Calu3 (cell line): ENCODE data around the gene ITM2C. TPM values are rescaled to one million over a fixed set of nuclear protein-coding genes. Genes with fewer than 3 reads are reported as not detected.

ENCODE experiments used
- BruUV-seq: library from RNA; stranded (reverse); fragments of 400-500 nt; replicated peaks from 2 replicates; lab custom pipeline; 2021; lab: Mats Ljungman, UMichigan
- CTCF ChIA-PET: fragments of 300-600 bp; sonication (Branson Sonifier 250); formaldehyde crosslinking; loops from one replicate; lab custom pipeline; 2022; ENCODE audit warnings: antibody characterized with exemption; lab: Charles Lee
- DNase-seq: peaks from one replicate; pipeline ENCODE4 v3.0.0; 2022
- H3K27ac Mint-ChIP-seq: one replicate; pipeline ENCODE4 v1.8.0; 2022; ENCODE audit warnings: mixed read lengths; ENCODE audit not compliant: unreplicated experiment
- H3K27me3 Mint-ChIP-seq: one replicate; pipeline ENCODE4 v1.8.0; 2022; ENCODE audit warnings: mixed read lengths; ENCODE audit not compliant: unreplicated experiment
- H3K36me3 Mint-ChIP-seq: one replicate; pipeline ENCODE4 v1.8.0; 2022; ENCODE audit warnings: mild to moderate bottlenecking, moderate library complexity, mixed read lengths; ENCODE audit not compliant: insufficient read depth, unreplicated experiment
- H3K4me1 Mint-ChIP-seq: one replicate; pipeline ENCODE4 v1.8.0; 2022; ENCODE audit warnings: mild to moderate bottlenecking, low read depth, mixed read lengths; ENCODE audit not compliant: unreplicated experiment
- H3K4me3 Mint-ChIP-seq: one replicate; pipeline ENCODE4 v1.8.0; 2022; ENCODE audit warnings: mild to moderate bottlenecking, low read depth, moderate library complexity, mixed read lengths; ENCODE audit not compliant: unreplicated experiment
- H3K9me3 Mint-ChIP-seq: one replicate; pipeline ENCODE4 v1.8.0; 2022; ENCODE audit warnings: low read depth, mixed read lengths; ENCODE audit not compliant: unreplicated experiment
- intact Hi-C: fragments of 100-400 bp; cut with micrococcal nuclease; formaldehyde crosslinking; loops from one replicate; pipeline ENCODE4 v1.10.0; 2022; ENCODE audit not compliant: unreplicated experiment
- total RNA-seq: library from RNA; stranded (reverse); gene quantifications from 2 replicates; pipeline ENCODE4 v1.2.3, GENCODE V29; 2022
- TF ChIP-seq, protein P1 (sequence below): fragments of 200-600 bp; IDR thresholded peaks from one replicate; pipeline ENCODE4 v1.8.0; 2022; ENCODE audit warnings: antibody characterized with exemption; ENCODE audit not compliant: unreplicated experiment

Gene ITM2C
- total RNA-seq, 1 experiment from 2014 or later, result 57.1 TPM

DNA sequence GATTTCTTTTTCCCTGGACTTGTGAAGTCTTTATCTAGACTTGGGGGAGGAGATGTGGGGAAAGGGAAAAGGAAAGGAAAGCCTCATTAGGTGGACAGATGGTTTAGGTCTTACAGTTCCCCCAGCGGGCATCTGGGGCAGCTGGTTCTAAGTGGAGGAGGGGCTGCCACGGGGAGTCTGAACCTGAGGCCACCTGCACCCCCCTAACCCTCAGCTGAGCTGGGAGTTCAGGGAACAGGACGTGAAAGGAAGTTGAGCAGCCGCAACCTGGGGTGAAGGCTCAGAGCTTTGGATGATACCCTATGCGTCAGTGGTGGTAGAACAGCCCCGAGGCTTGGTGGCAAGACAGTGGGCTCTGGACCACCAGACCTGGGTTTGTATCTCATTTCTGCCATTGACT is 26.8 kb downstream of the ITM2C start:
- intact Hi-C loops, result no loop called here
- BruUV-seq, result no TSS peak
- TF ChIP-seq, protein P1, sequence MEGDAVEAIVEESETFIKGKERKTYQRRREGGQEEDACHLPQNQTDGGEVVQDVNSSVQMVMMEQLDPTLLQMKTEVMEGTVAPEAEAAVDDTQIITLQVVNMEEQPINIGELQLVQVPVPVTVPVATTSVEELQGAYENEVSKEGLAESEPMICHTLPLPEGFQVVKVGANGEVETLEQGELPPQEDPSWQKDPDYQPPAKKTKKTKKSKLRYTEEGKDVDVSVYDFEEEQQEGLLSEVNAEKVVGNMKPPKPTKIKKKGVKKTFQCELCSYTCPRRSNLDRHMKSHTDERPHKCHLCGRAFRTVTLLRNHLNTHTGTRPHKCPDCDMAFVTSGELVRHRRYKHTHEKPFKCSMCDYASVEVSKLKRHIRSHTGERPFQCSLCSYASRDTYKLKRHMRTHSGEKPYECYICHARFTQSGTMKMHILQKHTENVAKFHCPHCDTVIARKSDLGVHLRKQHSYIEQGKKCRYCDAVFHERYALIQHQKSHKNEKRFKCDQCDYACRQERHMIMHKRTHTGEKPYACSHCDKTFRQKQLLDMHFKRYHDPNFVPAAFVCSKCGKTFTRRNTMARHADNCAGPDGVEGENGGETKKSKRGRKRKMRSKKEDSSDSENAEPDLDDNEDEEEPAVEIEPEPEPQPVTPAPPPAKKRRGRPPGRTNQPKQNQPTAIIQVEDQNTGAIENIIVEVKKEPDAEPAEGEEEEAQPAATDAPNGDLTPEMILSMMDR, result no peak
- Mint-ChIP-seq H3K4me1 (no peaks in the 10 kb centered on the region), H3K36me3 (no peaks in the 10 kb centered on the region), H3K27ac (no peak overlapping the region), H3K9me3 (no peaks in the 10 kb centered on the region), H3K4me3 (no peak overlapping the region), H3K27me3 (peaks cover 67% of the 10 kb centered on the region)
- CTCF ChIA-PET, result no interaction called here
- no peak for DNase-seq

DNA sequence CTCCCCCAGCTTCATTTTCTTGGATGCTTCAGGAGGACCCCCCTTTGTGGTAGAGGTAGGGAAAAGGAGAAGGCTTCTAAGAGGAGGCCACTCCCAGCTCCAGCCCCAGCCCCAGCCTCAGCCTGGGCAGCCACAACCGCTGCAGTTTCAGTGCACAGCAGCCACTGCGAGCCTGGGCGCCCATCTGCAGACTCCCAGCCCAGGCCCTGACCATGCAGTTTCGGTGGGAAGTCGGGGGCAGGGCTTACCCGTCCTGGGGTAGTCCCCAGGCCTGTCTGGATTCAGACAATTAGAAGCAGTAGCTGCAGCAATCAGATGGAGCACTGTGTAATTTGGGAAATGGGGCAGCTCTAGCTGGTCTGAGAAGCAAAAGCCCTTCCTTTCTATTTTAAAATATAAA is 28.6 kb downstream of the ITM2C start:
- no peaks in the 10 kb centered on the region for H3K36me3 Mint-ChIP-seq
- no peak overlapping the region for H3K4me3 Mint-ChIP-seq
- TF ChIP-seq, protein P1, result no peak
- DNase-seq, result no peak
- H3K27me3 Mint-ChIP-seq, result peaks cover 85% of the 10 kb centered on the region
- CTCF ChIA-PET, result no interaction called here
- no TSS peak for BruUV-seq
- intact Hi-C loops, result no loop called here
- H3K9me3 Mint-ChIP-seq, result no peaks in the 10 kb centered on the region
- H3K4me1 Mint-ChIP-seq, result no peaks in the 10 kb centered on the region
- no peak overlapping the region for H3K27ac Mint-ChIP-seq

DNA sequence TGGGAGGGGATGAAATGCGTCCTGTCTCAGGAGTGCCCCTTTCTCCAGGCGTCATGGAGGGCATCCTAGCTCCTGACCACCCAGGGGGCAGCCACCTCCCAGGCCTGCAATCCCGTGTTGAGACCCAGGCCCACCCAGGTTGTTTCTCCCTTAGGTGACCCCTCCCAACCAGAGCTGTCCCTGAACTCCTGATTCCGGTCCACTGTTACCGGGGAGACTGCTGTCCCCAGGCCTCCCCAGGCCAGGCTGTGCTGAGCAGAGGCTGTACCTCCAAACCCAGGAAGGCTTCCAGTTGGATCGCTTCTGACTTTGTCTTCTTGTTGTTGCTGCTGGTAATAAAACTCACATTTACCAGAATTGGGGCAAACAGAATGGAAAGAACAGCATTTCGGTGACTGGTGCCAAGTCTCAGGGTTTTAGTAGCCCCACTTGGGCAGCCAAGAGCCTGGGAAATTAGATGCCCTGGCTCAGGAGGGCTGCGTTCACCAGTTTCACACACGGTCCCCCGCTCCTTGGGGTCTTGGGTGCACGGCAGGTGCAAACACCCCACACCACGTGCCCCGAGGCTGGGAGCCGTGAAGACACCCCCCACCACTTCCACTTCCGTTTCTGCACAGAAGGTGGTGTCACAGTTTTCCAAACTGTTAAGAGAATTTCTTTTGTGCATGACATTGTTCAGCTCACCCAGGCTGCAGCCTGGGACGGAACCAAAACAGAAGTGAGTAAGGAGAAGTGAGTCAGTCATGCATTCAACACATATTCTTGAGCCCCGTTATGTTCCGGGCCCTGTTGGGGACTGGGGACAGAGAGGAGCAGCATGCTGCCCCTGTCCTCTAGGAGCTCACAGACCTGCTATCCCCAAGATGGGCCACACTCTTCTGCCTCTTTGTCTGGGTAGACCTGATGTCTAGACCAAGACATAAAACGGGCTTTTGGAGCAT is 29.4 kb downstream of the ITM2C start:
- Mint-ChIP-seq H3K9me3 (no peaks in the 10 kb centered on the region), H3K27me3 (peaks cover 83% of the 10 kb centered on the region), H3K4me3 (no peak overlapping the region), H3K4me1 (no peaks in the 10 kb centered on the region), H3K36me3 (no peaks in the 10 kb centered on the region), H3K27ac (no peak overlapping the region)
- BruUV-seq, result no TSS peak
- CTCF ChIA-PET, result no interaction called here
- DNase-seq, result no peak
- TF ChIP-seq, protein P1, result no peak
- intact Hi-C loops, result no loop called here

DNA sequence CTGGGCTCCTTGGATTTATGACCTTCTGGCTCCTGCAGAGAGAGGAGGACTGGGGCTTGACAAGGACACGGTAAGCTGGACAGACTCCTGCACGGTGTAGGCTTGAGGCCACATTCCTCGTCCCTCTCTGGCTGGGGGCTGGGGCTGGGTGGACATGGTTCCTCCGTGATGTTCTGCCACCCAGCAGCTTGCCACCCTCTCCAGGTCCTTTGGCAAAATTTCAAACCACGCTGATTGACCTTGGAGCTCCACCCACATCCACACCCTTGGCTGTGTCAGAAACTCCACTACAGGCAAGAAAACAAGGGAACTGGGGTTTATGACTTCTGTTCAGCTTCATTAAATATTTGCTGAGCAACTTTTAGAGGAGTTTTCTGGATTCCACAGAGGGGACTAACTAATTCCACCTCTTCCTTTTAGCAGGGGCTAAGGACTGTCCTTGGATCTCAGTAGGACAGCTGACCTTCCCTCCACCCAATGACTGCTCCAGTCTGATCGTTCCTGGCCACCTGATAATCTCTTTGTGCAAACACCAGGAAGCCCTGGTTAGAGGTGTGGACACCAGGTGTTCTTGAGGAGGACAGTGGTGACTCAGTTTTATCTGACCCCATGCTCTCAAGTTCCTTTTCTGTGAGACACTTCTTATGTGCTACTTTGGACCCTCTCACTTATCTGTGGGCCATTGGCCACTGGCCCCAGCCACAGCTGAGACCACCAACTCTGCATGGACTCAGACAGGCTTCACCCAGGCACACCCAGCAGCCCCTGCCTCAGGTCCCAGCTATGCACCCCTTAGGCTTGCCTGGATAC is 31.0 kb downstream of the ITM2C start:
- CTCF ChIA-PET, result interaction anchor here (0.8 to 1.4 kb wide), 2 partner anchors 16 to 92 kb away, joined by 3 to 4 read pairs; no protein-coding TSS in a partner anchor
- no peaks in the 10 kb centered on the region for H3K9me3 Mint-ChIP-seq
- no peak for DNase-seq
- intact Hi-C loops, result no loop called here
- no peaks in the 10 kb centered on the region for H3K4me1 Mint-ChIP-seq
- no peak overlapping the region for H3K4me3 Mint-ChIP-seq
- H3K27ac Mint-ChIP-seq, result no peak overlapping the region
- peaks cover 83% of the 10 kb centered on the region for H3K27me3 Mint-ChIP-seq
- H3K36me3 Mint-ChIP-seq, result no peaks in the 10 kb centered on the region
- TF ChIP-seq, protein P1, result no peak
- BruUV-seq, result no TSS peak
